HCT116 (cell line): ENCODE measurements around the gene CCDC88C. TPM values are rescaled to one million over a fixed set of nuclear protein-coding genes. Genes with fewer than 3 reads are reported as not detected.

Experiments
- ATAC-seq: fragments of 200-7000 bp; cut with Tn5 transposase; 2 replicates; pipeline ENCODE4 v1.9.1; 2020; ENCODE audit warnings: mild to moderate bottlenecking, moderate library complexity
- BruUV-seq: library from RNA; stranded (reverse); fragments of 400-500 nt; replicated peaks from 2 replicates; lab custom pipeline; 2021; lab: Mats Ljungman, UMichigan
- CTCF ChIA-PET: fragments of 300-600 bp; sonication (Branson Sonifier 250); formaldehyde crosslinking; loops from one replicate; lab custom pipeline; 2021; ENCODE audit warnings: antibody characterized with exemption; lab: Charles Lee
- POLR2A ChIA-PET: fragments of 300-600, 350-600 bp; sonication (Branson Sonifier 250); formaldehyde crosslinking; loops from one replicate; lab custom pipeline; 2021; ENCODE audit warnings: antibody characterized with exemption; lab: Charles Lee
- RAD21 ChIA-PET, 2 experiments: fragments of 300-600 bp; sonication (Branson Sonifier 250); formaldehyde crosslinking; loops; one replicate each; lab custom pipeline; 2023; ENCODE audit warnings: low total read pairs in 2 of 2; ENCODE audit not compliant: uncharacterized antibody in 2 of 2, unreplicated experiment in 2 of 2, low non-redundant PET in 1 of 2; lab: Charles Lee
- DNase-seq: peaks from one replicate; pipeline ENCODE4 v3.0.0-alpha.2; 2010; ENCODE audit warnings: low read depth, low spot score
- H2AFZ ChIP-seq: fragments of 200-600 bp; shearing (Covaris generic), sonication (generic); 2 replicates; pipeline ENCODE4 v1.6.1; 2017; ENCODE audit warnings: low read depth, mixed run types, mixed read lengths, antibody characterized with exemption, low read length; ENCODE audit not compliant: poor library complexity, severe bottlenecking
- H3K27ac ChIP-seq: 2 replicates; pipeline ENCODE4 v1.5.1; 2012; ENCODE audit warnings: low read depth, low read length
- H3K27me3 ChIP-seq: fragments of 200-600 bp; sonication (generic); 2 replicates; pipeline ENCODE4 v1.6.1; 2016; ENCODE audit warnings: mixed run types, low read length, mixed read lengths; ENCODE audit not compliant: insufficient read depth
- H3K36me3 ChIP-seq, 2 experiments: fragments of 200-500 bp in 1 of 2; fragments of 200-600 bp in 1 of 2; sonication (Bioruptor generic) in 1 of 2; sonication (generic) in 1 of 2; 2 replicates each; pipeline versions ENCODE4 v1.5.1 to v1.6.1; 2014 to 2016; ENCODE audit warnings: low read length in 2 of 2, inconsistent platforms in 1 of 2, mixed read lengths in 1 of 2, mixed run types in 1 of 2; ENCODE audit not compliant: insufficient read depth in 2 of 2, control insufficient read depth in 1 of 2
- H3K4me1 ChIP-seq, 2 experiments: fragments of 200-600 bp in 1 of 2; sonication (generic) in 1 of 2; 2 replicates each; pipeline versions ENCODE4 v1.5.1 to v1.6.1; 2012 to 2017; ENCODE audit warnings: low read length in 2 of 2, inconsistent platforms in 1 of 2, mild to moderate bottlenecking in 1 of 2, mixed read lengths in 1 of 2, mixed run types in 1 of 2, moderate library complexity in 1 of 2; ENCODE audit not compliant: insufficient read depth in 2 of 2, control insufficient read depth in 1 of 2
- H3K4me2 ChIP-seq: fragments of 200-600 bp; sonication (generic); 2 replicates; pipeline ENCODE4 v1.6.1; 2017; ENCODE audit warnings: mixed run types, low read length, mixed read lengths
- H3K4me3 ChIP-seq, 2 experiments: fragments of 200-600 bp in 1 of 2; sonication (generic) in 1 of 2; replicated peaks in 1 of 2; 2 replicates each; pipeline ENCODE4 v1.5.1; 2011 to 2016; ENCODE audit warnings: low read length in 2 of 2, control low read depth in 1 of 2, low read depth in 1 of 2, mild to moderate bottlenecking in 1 of 2, mixed read lengths in 1 of 2, mixed run types in 1 of 2
- H3K79me2 ChIP-seq: fragments of 200-600 bp; sonication (generic); 2 replicates; pipeline ENCODE4 v1.6.1; 2017; ENCODE audit warnings: mild to moderate bottlenecking, mixed run types, low read length, moderate library complexity, mixed read lengths; ENCODE audit not compliant: insufficient read depth
- H3K9ac ChIP-seq: fragments of 200-600 bp; sonication (generic); 2 replicates; pipeline ENCODE4 v1.6.1; 2016; ENCODE audit warnings: low read length, mixed read lengths
- H3K9me2 ChIP-seq: fragments of 200-600 bp; sonication (generic), shearing (Covaris generic); 2 replicates; pipeline ENCODE4 v1.6.1; 2017; ENCODE audit warnings: mixed run types, mild to moderate bottlenecking, moderate library complexity; ENCODE audit not compliant: insufficient read depth
- H3K9me3 ChIP-seq, 2 experiments: fragments of 200-500 bp in 1 of 2; fragments of 200-600 bp in 1 of 2; sonication (Bioruptor generic) in 1 of 2; sonication (generic) in 1 of 2; 2 replicates each; pipeline ENCODE4 v1.6.1; 2014 to 2017; ENCODE audit warnings: low read length in 2 of 2, mixed read lengths in 2 of 2, inconsistent platforms in 1 of 2, low read depth in 1 of 2, mild to moderate bottlenecking in 1 of 2, mixed run types in 1 of 2, moderate library complexity in 1 of 2; ENCODE audit not compliant: control insufficient read depth in 1 of 2, insufficient read depth in 1 of 2
- H4K20me1 ChIP-seq: fragments of 200-600 bp; sonication (generic), shearing (Covaris generic); 2 replicates; pipeline ENCODE4 v1.6.1; 2017; ENCODE audit warnings: mixed run types, mild to moderate bottlenecking, moderate library complexity; ENCODE audit not compliant: insufficient read depth
- CBX3 ChIP-seq: IDR thresholded peaks from 2 replicates; pipeline ENCODE4 v1.6.1; 2012; ENCODE audit warnings: low read depth
- CEBPB ChIP-seq: IDR thresholded peaks from 2 replicates; pipeline ENCODE4 v1.6.1; 2012; ENCODE audit warnings: low read depth
- ELF1 ChIP-seq: IDR thresholded peaks from 2 replicates; pipeline ENCODE4 v1.6.1; 2012; ENCODE audit warnings: low read depth, borderline replicate concordance
- EZH2 ChIP-seq: fragments of 200-600 bp; sonication (generic); IDR thresholded peaks from 2 replicates; pipeline ENCODE4 v1.6.1; 2017; ENCODE audit warnings: antibody characterized with exemption, mixed run types
- EZH2phosphoT487 ChIP-seq: fragments of 200-600 bp; IDR thresholded peaks from 2 replicates; pipeline ENCODE4 v1.6.1; 2018; ENCODE audit warnings: antibody characterized with exemption, borderline replicate concordance
- FOSL1 ChIP-seq: IDR thresholded peaks from 2 replicates; pipeline ENCODE4 v1.6.1; 2012; ENCODE audit warnings: low read depth
- JUND ChIP-seq: IDR thresholded peaks from 2 replicates; pipeline ENCODE4 v1.6.1; 2012
- POLR2A ChIP-seq: IDR thresholded peaks from 2 replicates; pipeline ENCODE4 v1.7.0; 2011; ENCODE audit warnings: borderline replicate concordance; ENCODE audit not compliant: insufficient read depth, insufficient read length; ENCODE audit errors: extremely low read depth
- POLR2AphosphoS5 ChIP-seq: IDR thresholded peaks from 2 replicates; pipeline ENCODE4 v1.6.1; 2011; ENCODE audit warnings: mild to moderate bottlenecking, low read depth, low read length, moderate library complexity
- RAD21 ChIP-seq: IDR thresholded peaks from 2 replicates; pipeline ENCODE4 v1.6.1; 2012; ENCODE audit warnings: low read depth, mild to moderate bottlenecking
- SIN3A ChIP-seq: IDR thresholded peaks from 2 replicates; pipeline ENCODE4 v1.6.1; 2012; ENCODE audit warnings: low read depth
- SP1 ChIP-seq: IDR thresholded peaks from 2 replicates; pipeline ENCODE4 v1.6.1; 2012; ENCODE audit warnings: low read depth
- TCF7L2 ChIP-seq: IDR thresholded peaks from 2 replicates; pipeline ENCODE4 v1.7.0; 2011; ENCODE audit warnings: borderline replicate concordance, inconsistent platforms; ENCODE audit not compliant: insufficient read depth, insufficient read length; ENCODE audit errors: extremely low read depth
- YY1 ChIP-seq: IDR thresholded peaks from 2 replicates; pipeline ENCODE4 v1.6.1; 2011; ENCODE audit warnings: low read length, low read depth, moderate library complexity, mild to moderate bottlenecking; ENCODE audit not compliant: insufficient replicate concordance; ENCODE audit errors: extremely low read depth
- ZBTB33 ChIP-seq: IDR thresholded peaks from 2 replicates; pipeline ENCODE4 v1.6.1; 2011; ENCODE audit warnings: mild to moderate bottlenecking, low read length, moderate library complexity; ENCODE audit not compliant: insufficient replicate concordance; ENCODE audit errors: extremely low read depth
- ZFX ChIP-seq: fragments of 450-650 bp; IDR thresholded peaks from 2 replicates; pipeline ENCODE4 v1.6.1; 2017
- intact Hi-C: fragments of 100-400 bp; cut with micrococcal nuclease; formaldehyde crosslinking; loops from 2 replicates; pipeline ENCODE4 v1.10.0; 2022
- total RNA-seq: library from RNA; stranded (reverse); gene quantifications from one replicate; pipeline ENCODE4 v1.2.1, GENCODE V29; 2021; ENCODE audit not compliant: unreplicated experiment
- TF ChIP-seq, protein P1 (sequence below): IDR thresholded peaks from 2 replicates; pipeline ENCODE4 v1.6.1; 2012

The CCDC88C gene
- total RNA-seq, 1 experiment from 2014 or later: 20.8 TPM

DNA sequence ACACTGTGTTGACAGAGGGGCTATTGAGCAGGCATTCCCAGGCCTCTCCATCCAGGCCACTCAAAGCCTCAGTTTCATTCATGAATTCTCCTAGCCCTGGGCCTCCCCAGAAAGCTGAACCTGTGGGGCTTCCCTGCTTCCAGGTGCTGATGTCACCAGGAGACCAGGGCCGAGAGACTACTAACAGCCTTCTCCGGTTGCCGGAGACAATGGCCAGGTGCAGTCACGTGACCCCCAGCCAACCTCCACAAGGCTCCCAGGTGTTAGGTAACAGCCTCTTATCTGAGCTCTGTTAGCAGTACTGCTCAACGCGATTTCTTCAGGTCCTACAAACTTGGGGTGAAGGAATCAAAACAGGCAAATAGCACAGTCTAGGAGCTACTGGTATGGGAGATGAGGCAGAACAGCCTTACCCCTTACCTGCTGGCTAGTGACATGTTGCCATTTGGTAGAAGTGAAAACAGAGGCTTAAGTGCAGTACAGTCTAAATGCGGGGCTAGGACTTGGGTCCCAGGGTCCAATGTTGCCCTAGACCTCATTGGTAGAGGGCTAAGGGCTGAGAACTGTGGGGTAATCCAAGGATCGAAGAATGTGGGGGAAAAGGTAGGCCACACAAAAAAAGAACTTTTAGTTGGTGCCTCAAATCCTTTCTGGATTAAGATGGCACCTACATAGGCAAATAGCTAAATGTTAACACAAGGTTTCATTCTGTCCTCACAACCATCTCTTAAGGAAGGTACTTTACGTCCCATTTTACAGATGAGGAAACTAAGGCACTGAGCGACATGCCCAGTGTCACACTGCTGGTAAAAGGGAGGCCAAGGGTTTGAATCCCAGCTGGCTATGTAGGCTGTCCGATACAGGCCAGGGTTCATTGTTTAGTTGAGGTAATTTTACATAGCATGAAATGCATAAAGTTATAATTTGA, 3.8 kb downstream of the CCDC88C start:
- 0 out of 4 replicates have a peak, but pooled peaks cover under 1 to 2% of the 10 kb centered on the region in 2 experiments for H3K36me3 ChIP-seq
- intact Hi-C loops: no loop called here
- no peaks in the 10 kb centered on the region for H3K9me3 ChIP-seq
- RAD21 ChIA-PET: no interaction called here
- ATAC-seq (no peak), DNase-seq (no peak)
- H3K9me2 ChIP-seq: no peaks in the 10 kb centered on the region
- CTCF ChIA-PET: no interaction called here
- no peak overlapping the region for H3K27ac ChIP-seq
- H3K79me2 ChIP-seq: peaks cover 17% of the 10 kb centered on the region; the same call in 1 of the 2 replicates
- H3K27me3 ChIP-seq: no peaks in the 10 kb centered on the region
- H3K4me1 ChIP-seq: peaks cover 11 to 27% of the 10 kb centered on the region in 2 experiments
- H2AFZ ChIP-seq: no peak overlapping the region
- no TSS peak for BruUV-seq
- no peak overlapping the region for H3K4me2 ChIP-seq
- H4K20me1 ChIP-seq: no peaks in the 10 kb centered on the region
- H3K9ac ChIP-seq: no peak overlapping the region
- POLR2A ChIA-PET: no interaction called here
- H3K4me3 ChIP-seq: no peak overlapping the region
- TF ChIP-seq FOSL1: no peak

DNA sequence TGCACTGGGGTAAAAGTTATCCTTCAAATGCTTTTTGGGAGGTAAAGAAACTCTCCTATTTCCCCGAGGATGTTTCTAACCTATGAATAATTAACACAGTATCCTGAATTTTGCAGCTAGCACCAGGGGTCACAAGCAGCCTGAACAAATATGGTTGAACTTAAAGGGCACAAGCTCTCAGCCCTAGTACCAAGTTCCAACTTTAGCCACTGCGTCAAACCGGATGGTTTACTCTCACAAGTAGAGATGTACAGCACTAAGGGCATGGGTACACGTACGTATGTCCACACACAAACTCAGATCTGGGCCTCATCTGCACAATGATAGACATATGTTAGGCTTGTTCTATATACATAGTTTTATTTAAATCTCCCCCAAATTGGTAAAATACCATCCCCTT, 4.7 kb downstream of the CCDC88C start:
- Histone ChIP-seq H4K20me1 (no peaks in the 10 kb centered on the region), H2AFZ (no peak overlapping the region), H3K36me3 (peaks cover 2 to 6% of the 10 kb centered on the region in 2 experiments; a peak in 1 of 4 replicates), H3K9me2 (no peaks in the 10 kb centered on the region), H3K27ac (no peak overlapping the region), H3K4me1 (peaks cover 4 to 18% of the 10 kb centered on the region in 2 experiments; a peak in 2 of 4 replicates), H3K9ac (no peak overlapping the region), H3K4me3 (no peak overlapping the region), H3K9me3 (no peaks in the 10 kb centered on the region), H3K79me2 (peaks cover 21% of the 10 kb centered on the region; the same call in 1 of the 2 replicates), H3K4me2 (no peak overlapping the region), H3K27me3 (no peaks in the 10 kb centered on the region)
- ChIA-PET RAD21 (no interaction called here), POLR2A (no interaction called here), CTCF (no interaction called here)
- no peak for TF ChIP-seq JUND
- no peak for TF ChIP-seq POLR2AphosphoS5
- TF ChIP-seq ZFX: no peak
- TF ChIP-seq RAD21: no peak
- TF ChIP-seq, protein P1, sequence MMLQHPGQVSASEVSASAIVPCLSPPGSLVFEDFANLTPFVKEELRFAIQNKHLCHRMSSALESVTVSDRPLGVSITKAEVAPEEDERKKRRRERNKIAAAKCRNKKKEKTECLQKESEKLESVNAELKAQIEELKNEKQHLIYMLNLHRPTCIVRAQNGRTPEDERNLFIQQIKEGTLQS: no peak
- no peak for TF ChIP-seq ELF1
- TF ChIP-seq EZH2: no peak
- no peak for TF ChIP-seq SIN3A
- no peak for TF ChIP-seq ZBTB33
- TF ChIP-seq CBX3: no peak
- TF ChIP-seq CEBPB: no peak
- TF ChIP-seq EZH2phosphoT487: no peak
- no peak for TF ChIP-seq POLR2A
- no peak for TF ChIP-seq TCF7L2
- TF ChIP-seq YY1: no peak
- no peak for TF ChIP-seq SP1
- no peak for ATAC-seq
- no peak for DNase-seq
- no TSS peak for BruUV-seq
- intact Hi-C loops: no loop called here
